ENCODE results near the gene BATF3.

Gene BATF3

DNA sequence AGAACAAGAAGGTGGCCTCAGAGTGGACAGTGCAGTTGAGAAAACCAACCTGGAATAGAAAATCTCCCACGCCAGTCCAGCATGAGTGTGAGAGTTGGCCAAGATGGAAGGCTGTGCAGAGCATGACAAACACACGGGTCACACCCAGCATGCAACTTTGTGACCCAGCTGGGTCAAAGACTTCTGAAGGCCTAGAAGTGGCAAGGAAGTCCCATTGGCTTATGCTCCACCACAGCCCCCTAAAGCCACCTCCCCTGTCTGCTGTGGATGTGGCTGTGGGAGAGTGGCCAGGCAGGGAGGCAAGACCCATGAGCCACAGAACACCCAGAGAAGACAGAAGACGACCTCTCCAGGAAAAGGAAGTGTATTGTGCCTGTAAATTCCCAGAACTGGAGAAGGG lies 13.6 kb downstream of the BATF3 start:
- Histone ChIP-seq H4K8ac (ENCODE audit: low read length) (no peak overlapping the region), H3K23ac (ENCODE audit: low read length in 2 of 2) (no peak overlapping the region), H2AFZ (ENCODE audit: low read depth, low read length) (no peak overlapping the region), H3K18ac (ENCODE audit: low read depth in 1 of 2, low read length in 2 of 2) (no peak overlapping the region), H2AK5ac (ENCODE audit: low read length, severe bottlenecking) (no peak overlapping the region), H3K36me3 (ENCODE audit: control insufficient read depth in 1 of 2, insufficient read depth in 2 of 2, low read depth in 1 of 2, low read length in 2 of 2) (no peaks in the 10 kb centered on the region), H4K91ac (ENCODE audit: low read length) (no peak overlapping the region), H3K9me3 (ENCODE audit: control insufficient read depth, low read length) (no peaks in the 10 kb centered on the region), H2BK12ac (ENCODE audit: low read length in 2 of 2) (no peak overlapping the region), H3K4ac (ENCODE audit: low read depth in 1 of 2, low read length in 2 of 2) (no peak overlapping the region), H2BK120ac (ENCODE audit: low read depth, low read length) (no peak overlapping the region), H3K79me1 (replicated peaks; ENCODE audit: low read length, poor library complexity, severe bottlenecking) (no peaks in the 10 kb centered on the region), H2BK15ac (ENCODE audit: low read depth, poor library complexity, severe bottlenecking) (no peak overlapping the region), H3K4me1 (ENCODE audit: control insufficient read depth, insufficient read depth, low read depth, low read length) (no peaks in the 10 kb centered on the region), H3K14ac (ENCODE audit: low read length in 2 of 2) (no peak overlapping the region), H3K9ac (ENCODE audit: low read length) (no peak overlapping the region), H3K4me2 (ENCODE audit: low read length, poor library complexity, severe bottlenecking) (no peak overlapping the region), H3K27me3 (ENCODE audit: control insufficient read depth in 1 of 2, insufficient read depth in 1 of 2, low read length in 2 of 2) (peaks cover 7 to 25% of the 10 kb centered on the region in 2 experiments), H3K4me3 (ENCODE audit: insufficient read depth in 1 of 2, low read depth in 1 of 2, low read length in 2 of 2) (no peak overlapping the region), H3K27ac (ENCODE audit: low read length, poor library complexity, severe bottlenecking) (no peak overlapping the region), H2BK5ac (ENCODE audit: low read depth, low read length, poor library complexity, severe bottlenecking) (no peak overlapping the region)
- 85% methylated on average over 3 of the region's 3 CpGs for WGBS
- no peak for DNase-seq

DNA sequence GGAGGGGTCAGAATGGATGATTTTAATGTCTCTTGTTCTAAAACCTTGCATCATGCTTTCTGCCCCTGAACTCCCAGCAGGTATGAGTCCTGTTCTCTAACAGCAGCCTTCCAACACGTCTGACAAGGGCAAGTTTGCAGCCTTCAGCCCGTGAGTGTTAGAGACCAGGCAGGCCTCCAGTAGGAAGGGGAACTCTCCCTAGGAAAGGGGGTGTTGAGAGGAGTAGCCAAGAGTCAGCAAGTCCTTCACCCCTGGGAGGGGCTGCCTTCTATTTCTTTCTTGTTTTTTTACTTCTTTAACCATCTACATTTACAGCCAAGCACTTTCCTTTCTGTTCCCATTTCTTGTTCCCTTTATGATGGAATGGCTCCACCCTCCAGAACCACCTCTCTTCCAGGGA lies 14.2 kb downstream of the BATF3 start:
- Histone ChIP-seq H3K23ac (ENCODE audit: low read length in 2 of 2) (no peak overlapping the region), H3K18ac (ENCODE audit: low read depth in 1 of 2, low read length in 2 of 2) (no peak overlapping the region), H3K27ac (ENCODE audit: low read length, poor library complexity, severe bottlenecking) (no peak overlapping the region), H3K4me2 (ENCODE audit: low read length, poor library complexity, severe bottlenecking) (no peak overlapping the region), H2BK120ac (ENCODE audit: low read depth, low read length) (no peak overlapping the region), H2BK15ac (ENCODE audit: low read depth, poor library complexity, severe bottlenecking) (no peak overlapping the region), H4K8ac (ENCODE audit: low read length) (no peak overlapping the region), H2AFZ (ENCODE audit: low read depth, low read length) (no peak overlapping the region), H3K4ac (ENCODE audit: low read depth in 1 of 2, low read length in 2 of 2) (no peak overlapping the region), H3K4me1 (ENCODE audit: control insufficient read depth, insufficient read depth, low read depth, low read length) (no peaks in the 10 kb centered on the region), H3K4me3 (ENCODE audit: insufficient read depth in 1 of 2, low read depth in 1 of 2, low read length in 2 of 2) (no peak overlapping the region), H3K36me3 (ENCODE audit: control insufficient read depth in 1 of 2, insufficient read depth in 2 of 2, low read depth in 1 of 2, low read length in 2 of 2) (no peaks in the 10 kb centered on the region), H2BK5ac (ENCODE audit: low read depth, low read length, poor library complexity, severe bottlenecking) (no peak overlapping the region), H3K79me1 (replicated peaks; ENCODE audit: low read length, poor library complexity, severe bottlenecking) (no peaks in the 10 kb centered on the region), H3K9ac (ENCODE audit: low read length) (no peak overlapping the region), H3K14ac (ENCODE audit: low read length in 2 of 2) (no peak overlapping the region), H2BK12ac (ENCODE audit: low read length in 2 of 2) (no peak overlapping the region), H3K27me3 (ENCODE audit: control insufficient read depth in 1 of 2, insufficient read depth in 1 of 2, low read length in 2 of 2) (peaks cover 7 to 20% of the 10 kb centered on the region in 2 experiments), H4K91ac (ENCODE audit: low read length) (no peak overlapping the region), H2AK5ac (ENCODE audit: low read length, severe bottlenecking) (no peak overlapping the region), H3K9me3 (ENCODE audit: control insufficient read depth, low read length) (no peaks in the 10 kb centered on the region)
- 81% methylated on average over 2 of the region's 2 CpGs for WGBS
- DNase-seq = no peak

DNA sequence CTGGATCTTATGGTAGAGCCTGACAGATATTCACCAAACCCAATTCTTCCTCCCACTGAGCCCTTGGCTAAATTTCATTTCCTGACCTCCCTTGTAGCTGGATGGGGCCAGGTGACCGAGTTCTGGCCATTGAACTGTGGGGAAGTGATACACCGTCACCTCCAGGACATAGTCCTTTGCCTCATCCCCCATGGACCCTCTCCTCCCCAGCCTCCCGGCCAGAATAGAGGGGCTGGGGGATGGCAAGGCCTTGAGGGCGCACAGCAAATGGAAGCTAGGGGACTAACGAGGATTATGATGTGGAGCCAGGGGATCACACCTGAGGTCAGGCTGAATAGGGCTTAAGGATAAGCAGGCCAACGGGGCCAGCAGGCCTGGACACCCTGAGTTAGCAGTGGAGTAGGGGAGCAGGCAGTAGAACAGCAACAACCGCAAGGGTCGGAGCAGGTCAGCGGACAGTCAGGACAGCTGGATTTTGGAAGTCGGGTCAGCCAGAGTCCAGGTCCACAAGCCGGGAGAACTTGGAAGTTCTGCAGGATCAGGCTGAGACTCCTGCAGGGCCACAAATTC lies 15.0 kb downstream of the BATF3 start:
- Histone ChIP-seq H4K91ac (ENCODE audit: low read length) (no peak overlapping the region), H2BK120ac (ENCODE audit: low read depth, low read length) (no peak overlapping the region), H3K4me2 (ENCODE audit: low read length, poor library complexity, severe bottlenecking) (no peak overlapping the region), H3K27ac (ENCODE audit: low read length, poor library complexity, severe bottlenecking) (no peak overlapping the region), H3K4me3 (ENCODE audit: insufficient read depth in 1 of 2, low read depth in 1 of 2, low read length in 2 of 2) (no peak overlapping the region), H2BK5ac (ENCODE audit: low read depth, low read length, poor library complexity, severe bottlenecking) (no peak overlapping the region), H3K36me3 (ENCODE audit: control insufficient read depth in 1 of 2, insufficient read depth in 2 of 2, low read depth in 1 of 2, low read length in 2 of 2) (no peaks in the 10 kb centered on the region), H3K79me1 (replicated peaks; ENCODE audit: low read length, poor library complexity, severe bottlenecking) (no peaks in the 10 kb centered on the region), H3K27me3 (ENCODE audit: control insufficient read depth in 1 of 2, insufficient read depth in 1 of 2, low read length in 2 of 2) (peaks cover 7 to 12% of the 10 kb centered on the region in 2 experiments), H2AK5ac (ENCODE audit: low read length, severe bottlenecking) (no peak overlapping the region), H2BK12ac (ENCODE audit: low read length in 2 of 2) (no peak overlapping the region), H2BK15ac (ENCODE audit: low read depth, poor library complexity, severe bottlenecking) (no peak overlapping the region), H3K9ac (ENCODE audit: low read length) (no peak overlapping the region), H3K9me3 (ENCODE audit: control insufficient read depth, low read length) (no peaks in the 10 kb centered on the region), H3K14ac (ENCODE audit: low read length in 2 of 2) (no peak overlapping the region), H3K4me1 (ENCODE audit: control insufficient read depth, insufficient read depth, low read depth, low read length) (no peaks in the 10 kb centered on the region), H3K23ac (ENCODE audit: low read length in 2 of 2) (no peak overlapping the region), H3K18ac (ENCODE audit: low read depth in 1 of 2, low read length in 2 of 2) (no peak overlapping the region), H4K8ac (ENCODE audit: low read length) (no peak overlapping the region), H3K4ac (ENCODE audit: low read depth in 1 of 2, low read length in 2 of 2) (no peak overlapping the region), H2AFZ (ENCODE audit: low read depth, low read length) (no peak overlapping the region)
- DNase-seq = no peak
- 98% methylated on average over 10 of the region's 11 CpGs for WGBS

DNA sequence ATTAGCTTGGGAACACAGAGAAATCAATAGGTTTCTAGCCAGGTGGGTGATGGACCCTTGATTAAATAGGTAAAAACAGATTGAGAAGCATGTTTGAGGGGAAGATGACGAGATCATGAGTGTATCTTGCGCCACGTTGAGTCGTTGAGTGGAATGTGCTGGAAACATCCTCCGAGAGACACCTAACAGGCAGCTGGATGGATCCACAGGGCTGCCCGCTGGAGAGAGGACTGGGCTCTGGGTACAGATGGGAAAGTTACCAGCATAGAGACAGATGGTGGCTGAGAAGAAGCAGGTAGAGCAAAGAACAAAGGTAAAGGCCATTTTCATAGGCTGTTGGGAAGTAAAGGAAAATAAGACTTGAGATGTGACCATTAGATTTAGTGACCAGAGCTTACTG lies 15.6 kb downstream of the BATF3 start:
- H3K14ac ChIP-seq (ENCODE audit: low read length in 2 of 2) = no peak overlapping the region
- no peak overlapping the region for H3K4me2 ChIP-seq (ENCODE audit: low read length, poor library complexity, severe bottlenecking)
- no peaks in the 10 kb centered on the region for H3K36me3 ChIP-seq (ENCODE audit: control insufficient read depth in 1 of 2, insufficient read depth in 2 of 2, low read depth in 1 of 2, low read length in 2 of 2)
- H3K27ac ChIP-seq (ENCODE audit: low read length, poor library complexity, severe bottlenecking) = no peak overlapping the region
- H3K9me3 ChIP-seq (ENCODE audit: control insufficient read depth, low read length) = no peaks in the 10 kb centered on the region
- H3K4ac ChIP-seq (ENCODE audit: low read depth in 1 of 2, low read length in 2 of 2) = no peak overlapping the region
- H3K4me3 ChIP-seq (ENCODE audit: insufficient read depth in 1 of 2, low read depth in 1 of 2, low read length in 2 of 2) = no peak overlapping the region
- no peak overlapping the region for H2AK5ac ChIP-seq (ENCODE audit: low read length, severe bottlenecking)
- no peak overlapping the region for H3K18ac ChIP-seq (ENCODE audit: low read depth in 1 of 2, low read length in 2 of 2)
- H4K91ac ChIP-seq (ENCODE audit: low read length) = no peak overlapping the region
- H2BK5ac ChIP-seq (ENCODE audit: low read depth, low read length, poor library complexity, severe bottlenecking) = no peak overlapping the region
- DNase-seq = no peak
- peaks cover 7 to 8% of the 10 kb centered on the region in 2 experiments for H3K27me3 ChIP-seq (ENCODE audit: control insufficient read depth in 1 of 2, insufficient read depth in 1 of 2, low read length in 2 of 2)
- H2AFZ ChIP-seq (ENCODE audit: low read depth, low read length) = no peak overlapping the region
- no peaks in the 10 kb centered on the region for H3K4me1 ChIP-seq (ENCODE audit: control insufficient read depth, insufficient read depth, low read depth, low read length)
- no peaks in the 10 kb centered on the region for H3K79me1 ChIP-seq (replicated peaks; ENCODE audit: low read length, poor library complexity, severe bottlenecking)
- H3K9ac ChIP-seq (ENCODE audit: low read length) = no peak overlapping the region
- H2BK12ac ChIP-seq (ENCODE audit: low read length in 2 of 2) = no peak overlapping the region
- no peak overlapping the region for H2BK15ac ChIP-seq (ENCODE audit: low read depth, poor library complexity, severe bottlenecking)
- 90% methylated on average over 6 of the region's 6 CpGs for WGBS
- H4K8ac ChIP-seq (ENCODE audit: low read length) = no peak overlapping the region
- no peak overlapping the region for H2BK120ac ChIP-seq (ENCODE audit: low read depth, low read length)
- H3K23ac ChIP-seq (ENCODE audit: low read length in 2 of 2) = no peak overlapping the region
